H1 (cell line): ENCODE data around the gene BUD13. TPM values are rescaled to one million over a fixed set of nuclear protein-coding genes. Genes with fewer than 3 reads are reported as not detected.

Experiments used
- FOSL1 ChIP-seq: IDR thresholded peaks from 2 replicates; pipeline ENCODE4 v1.6.1; 2011; ENCODE audit warnings: mild to moderate bottlenecking, low read depth, low read length, moderate library complexity; ENCODE audit not compliant: insufficient read depth
- SP1 ChIP-seq: IDR thresholded peaks from 2 replicates; pipeline ENCODE4 v1.6.1; 2011; ENCODE audit warnings: low read depth, low read length
- TAF1 ChIP-seq: IDR thresholded peaks from 2 replicates; pipeline ENCODE4 v1.6.1; 2011; ENCODE audit warnings: mild to moderate bottlenecking, low read depth, low read length
- TCF12 ChIP-seq: IDR thresholded peaks from 2 replicates; pipeline ENCODE4 v1.6.1; 2011; ENCODE audit warnings: low read depth, mild to moderate bottlenecking, low read length
- ZNF274 ChIP-seq: IDR thresholded peaks from 2 replicates; pipeline ENCODE4 v1.7.0; 2012; ENCODE audit warnings: low read length, borderline replicate concordance; ENCODE audit errors: extremely low read depth
- polyA plus RNA-seq, 7 experiments: library from polyadenylated mRNA; depleted of rRNA in 3 of 7; stranded (reverse) in 5 of 7; unstranded in 2 of 7; fragments of >200 nt in 5 of 7; fragments of 200-250 nt in 2 of 7; gene quantifications; 1 replicate in 5 of 7; 2 replicates in 1 of 7; 4 replicates in 1 of 7; pipeline versions ENCODE4 v1.2.1 to v1.2.3, GENCODE V29; 2011 to 2013; ENCODE audit warnings: missing spikeins in 2 of 7, mixed read lengths in 2 of 7
- total RNA-seq: library from RNA; stranded (reverse); fragmentation: NEBNext Ultra II Directional; extraction: Animal tissue kit (Norgen Biotek cat#: 25700); gene quantifications from 2 replicates; pipeline ENCODE4 v1.2.1, GENCODE V29; 2021
- TF ChIP-seq, protein P1 (sequence below): fragments of 300-600 bp; sonication (generic); IDR thresholded peaks from 2 replicates; pipeline ENCODE4 v1.7.1; 2012; ENCODE audit warnings: low read length, moderate library complexity, mild to moderate bottlenecking, inconsistent platforms; ENCODE audit not compliant: insufficient replicate concordance
- TF ChIP-seq, protein P2 (sequence below): IDR thresholded peaks from 2 replicates; pipeline ENCODE4 v1.6.1; 2012; ENCODE audit warnings: inconsistent platforms

Gene BUD13
- total and polyA plus RNA-seq, 2 of the 8 experiments (the other 6 are each of a cell fraction or from before 2014, with no cell fraction given), result 24.8 to 27.2 TPM

DNA sequence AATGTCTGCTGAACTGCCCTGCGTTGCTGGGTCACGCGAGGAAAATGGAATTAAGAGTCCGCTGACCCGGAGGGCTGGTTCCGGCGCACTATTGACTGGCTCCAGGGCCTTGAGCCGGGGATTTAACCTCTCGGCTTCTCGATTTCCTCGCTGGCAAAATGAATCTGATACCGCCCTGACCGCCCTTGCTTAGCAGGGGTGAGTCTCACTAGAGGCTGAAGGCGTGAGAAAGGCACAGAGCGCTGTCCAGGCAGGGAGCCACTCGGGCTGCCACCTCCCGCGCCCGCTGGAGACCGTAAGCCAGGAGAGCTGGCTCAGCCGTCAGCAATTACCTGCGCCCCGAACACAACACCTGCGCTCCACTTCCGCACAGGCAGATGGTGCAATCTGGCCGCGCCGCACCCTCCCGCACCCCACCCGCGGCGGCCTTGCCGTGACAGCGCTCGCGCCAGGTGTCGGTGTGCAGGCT lies 65.6 kb downstream of the BUD13 start (continued):
- TF ChIP-seq, protein P1, sequence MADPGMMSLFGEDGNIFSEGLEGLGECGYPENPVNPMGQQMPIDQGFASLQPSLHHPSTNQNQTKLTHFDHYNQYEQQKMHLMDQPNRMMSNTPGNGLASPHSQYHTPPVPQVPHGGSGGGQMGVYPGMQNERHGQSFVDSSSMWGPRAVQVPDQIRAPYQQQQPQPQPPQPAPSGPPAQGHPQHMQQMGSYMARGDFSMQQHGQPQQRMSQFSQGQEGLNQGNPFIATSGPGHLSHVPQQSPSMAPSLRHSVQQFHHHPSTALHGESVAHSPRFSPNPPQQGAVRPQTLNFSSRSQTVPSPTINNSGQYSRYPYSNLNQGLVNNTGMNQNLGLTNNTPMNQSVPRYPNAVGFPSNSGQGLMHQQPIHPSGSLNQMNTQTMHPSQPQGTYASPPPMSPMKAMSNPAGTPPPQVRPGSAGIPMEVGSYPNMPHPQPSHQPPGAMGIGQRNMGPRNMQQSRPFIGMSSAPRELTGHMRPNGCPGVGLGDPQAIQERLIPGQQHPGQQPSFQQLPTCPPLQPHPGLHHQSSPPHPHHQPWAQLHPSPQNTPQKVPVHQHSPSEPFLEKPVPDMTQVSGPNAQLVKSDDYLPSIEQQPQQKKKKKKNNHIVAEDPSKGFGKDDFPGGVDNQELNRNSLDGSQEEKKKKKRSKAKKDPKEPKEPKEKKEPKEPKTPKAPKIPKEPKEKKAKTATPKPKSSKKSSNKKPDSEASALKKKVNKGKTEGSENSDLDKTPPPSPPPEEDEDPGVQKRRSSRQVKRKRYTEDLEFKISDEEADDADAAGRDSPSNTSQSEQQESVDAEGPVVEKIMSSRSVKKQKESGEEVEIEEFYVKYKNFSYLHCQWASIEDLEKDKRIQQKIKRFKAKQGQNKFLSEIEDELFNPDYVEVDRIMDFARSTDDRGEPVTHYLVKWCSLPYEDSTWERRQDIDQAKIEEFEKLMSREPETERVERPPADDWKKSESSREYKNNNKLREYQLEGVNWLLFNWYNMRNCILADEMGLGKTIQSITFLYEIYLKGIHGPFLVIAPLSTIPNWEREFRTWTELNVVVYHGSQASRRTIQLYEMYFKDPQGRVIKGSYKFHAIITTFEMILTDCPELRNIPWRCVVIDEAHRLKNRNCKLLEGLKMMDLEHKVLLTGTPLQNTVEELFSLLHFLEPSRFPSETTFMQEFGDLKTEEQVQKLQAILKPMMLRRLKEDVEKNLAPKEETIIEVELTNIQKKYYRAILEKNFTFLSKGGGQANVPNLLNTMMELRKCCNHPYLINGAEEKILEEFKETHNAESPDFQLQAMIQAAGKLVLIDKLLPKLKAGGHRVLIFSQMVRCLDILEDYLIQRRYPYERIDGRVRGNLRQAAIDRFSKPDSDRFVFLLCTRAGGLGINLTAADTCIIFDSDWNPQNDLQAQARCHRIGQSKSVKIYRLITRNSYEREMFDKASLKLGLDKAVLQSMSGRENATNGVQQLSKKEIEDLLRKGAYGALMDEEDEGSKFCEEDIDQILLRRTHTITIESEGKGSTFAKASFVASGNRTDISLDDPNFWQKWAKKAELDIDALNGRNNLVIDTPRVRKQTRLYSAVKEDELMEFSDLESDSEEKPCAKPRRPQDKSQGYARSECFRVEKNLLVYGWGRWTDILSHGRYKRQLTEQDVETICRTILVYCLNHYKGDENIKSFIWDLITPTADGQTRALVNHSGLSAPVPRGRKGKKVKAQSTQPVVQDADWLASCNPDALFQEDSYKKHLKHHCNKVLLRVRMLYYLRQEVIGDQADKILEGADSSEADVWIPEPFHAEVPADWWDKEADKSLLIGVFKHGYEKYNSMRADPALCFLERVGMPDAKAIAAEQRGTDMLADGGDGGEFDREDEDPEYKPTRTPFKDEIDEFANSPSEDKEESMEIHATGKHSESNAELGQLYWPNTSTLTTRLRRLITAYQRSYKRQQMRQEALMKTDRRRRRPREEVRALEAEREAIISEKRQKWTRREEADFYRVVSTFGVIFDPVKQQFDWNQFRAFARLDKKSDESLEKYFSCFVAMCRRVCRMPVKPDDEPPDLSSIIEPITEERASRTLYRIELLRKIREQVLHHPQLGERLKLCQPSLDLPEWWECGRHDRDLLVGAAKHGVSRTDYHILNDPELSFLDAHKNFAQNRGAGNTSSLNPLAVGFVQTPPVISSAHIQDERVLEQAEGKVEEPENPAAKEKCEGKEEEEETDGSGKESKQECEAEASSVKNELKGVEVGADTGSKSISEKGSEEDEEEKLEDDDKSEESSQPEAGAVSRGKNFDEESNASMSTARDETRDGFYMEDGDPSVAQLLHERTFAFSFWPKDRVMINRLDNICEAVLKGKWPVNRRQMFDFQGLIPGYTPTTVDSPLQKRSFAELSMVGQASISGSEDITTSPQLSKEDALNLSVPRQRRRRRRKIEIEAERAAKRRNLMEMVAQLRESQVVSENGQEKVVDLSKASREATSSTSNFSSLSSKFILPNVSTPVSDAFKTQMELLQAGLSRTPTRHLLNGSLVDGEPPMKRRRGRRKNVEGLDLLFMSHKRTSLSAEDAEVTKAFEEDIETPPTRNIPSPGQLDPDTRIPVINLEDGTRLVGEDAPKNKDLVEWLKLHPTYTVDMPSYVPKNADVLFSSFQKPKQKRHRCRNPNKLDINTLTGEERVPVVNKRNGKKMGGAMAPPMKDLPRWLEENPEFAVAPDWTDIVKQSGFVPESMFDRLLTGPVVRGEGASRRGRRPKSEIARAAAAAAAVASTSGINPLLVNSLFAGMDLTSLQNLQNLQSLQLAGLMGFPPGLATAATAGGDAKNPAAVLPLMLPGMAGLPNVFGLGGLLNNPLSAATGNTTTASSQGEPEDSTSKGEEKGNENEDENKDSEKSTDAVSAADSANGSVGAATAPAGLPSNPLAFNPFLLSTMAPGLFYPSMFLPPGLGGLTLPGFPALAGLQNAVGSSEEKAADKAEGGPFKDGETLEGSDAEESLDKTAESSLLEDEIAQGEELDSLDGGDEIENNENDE, result no peak
- TF ChIP-seq FOSL1 (no peak), TCF12 (no peak), TAF1 (no peak), ZNF274 (no peak), SP1 (no peak)
- TF ChIP-seq, protein P2, sequence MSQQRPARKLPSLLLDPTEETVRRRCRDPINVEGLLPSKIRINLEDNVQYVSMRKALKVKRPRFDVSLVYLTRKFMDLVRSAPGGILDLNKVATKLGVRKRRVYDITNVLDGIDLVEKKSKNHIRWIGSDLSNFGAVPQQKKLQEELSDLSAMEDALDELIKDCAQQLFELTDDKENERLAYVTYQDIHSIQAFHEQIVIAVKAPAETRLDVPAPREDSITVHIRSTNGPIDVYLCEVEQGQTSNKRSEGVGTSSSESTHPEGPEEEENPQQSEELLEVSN, result no peak
- TF ChIP-seq, all 59 proteins: peak for 0
